A549 (cell line): ENCODE data around the gene PRKAR2B.

Experiments
- CBX8 ChIP-seq: fragments of 200-600 bp; sonication (generic); IDR thresholded peaks from 2 replicates; pipeline ENCODE4 v1.6.1; 2016
- POLR2A ChIP-seq: IDR thresholded peaks from 2 replicates; pipeline ENCODE4 v1.6.1; 2012; ENCODE audit warnings: mild to moderate bottlenecking, low read length
- SREBF2 ChIP-seq: fragments of 450-650 bp; IDR thresholded peaks from 2 replicates; pipeline ENCODE4 v1.6.1; 2014; ENCODE audit warnings: mild to moderate bottlenecking, moderate library complexity
- TP53 ChIP-seq: fragments of 250-450 bp; sonication (Bioruptor Pico); IDR thresholded peaks from 2 replicates; pipeline ENCODE4 v1.5.0; 2021; ENCODE audit warnings: mild to moderate bottlenecking, moderate library complexity
- TF ChIP-seq, protein P1 (sequence below): fragments of >200 bp; sonication (Bioruptor Twin); formaldehyde crosslinking; IDR thresholded peaks from 3 replicates; pipeline ENCODE4 v1.5.1; 2016

- no peak for TF ChIP-seq SREBF2
- TF ChIP-seq POLR2A: no peak
- TF ChIP-seq, protein P1, sequence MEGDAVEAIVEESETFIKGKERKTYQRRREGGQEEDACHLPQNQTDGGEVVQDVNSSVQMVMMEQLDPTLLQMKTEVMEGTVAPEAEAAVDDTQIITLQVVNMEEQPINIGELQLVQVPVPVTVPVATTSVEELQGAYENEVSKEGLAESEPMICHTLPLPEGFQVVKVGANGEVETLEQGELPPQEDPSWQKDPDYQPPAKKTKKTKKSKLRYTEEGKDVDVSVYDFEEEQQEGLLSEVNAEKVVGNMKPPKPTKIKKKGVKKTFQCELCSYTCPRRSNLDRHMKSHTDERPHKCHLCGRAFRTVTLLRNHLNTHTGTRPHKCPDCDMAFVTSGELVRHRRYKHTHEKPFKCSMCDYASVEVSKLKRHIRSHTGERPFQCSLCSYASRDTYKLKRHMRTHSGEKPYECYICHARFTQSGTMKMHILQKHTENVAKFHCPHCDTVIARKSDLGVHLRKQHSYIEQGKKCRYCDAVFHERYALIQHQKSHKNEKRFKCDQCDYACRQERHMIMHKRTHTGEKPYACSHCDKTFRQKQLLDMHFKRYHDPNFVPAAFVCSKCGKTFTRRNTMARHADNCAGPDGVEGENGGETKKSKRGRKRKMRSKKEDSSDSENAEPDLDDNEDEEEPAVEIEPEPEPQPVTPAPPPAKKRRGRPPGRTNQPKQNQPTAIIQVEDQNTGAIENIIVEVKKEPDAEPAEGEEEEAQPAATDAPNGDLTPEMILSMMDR: no peak
- TF ChIP-seq CBX8: no peak
- TF ChIP-seq TP53 (CRISPR knock-in tag): no peak
Measured at GRCh38 chr7:107085180-107085579, 40.7 kb downstream of the PRKAR2B start.
